Left renal cortex interstitium (tissue), 4 donors: ENCODE data around the gene DDRGK1. TPM values are rescaled to one million over a fixed set of nuclear protein-coding genes. Genes with fewer than 3 reads are reported as not detected.
A peak's percentile ranks its signal among the peaks of the same experiment; 100 is the strongest.

Experiments
- DNase-seq, 4 donors: peaks; one replicate each; pipeline ENCODE4 v3.0.0-alpha.2; 2013; ENCODE audit warnings: low read depth in 4 of 4, low spot score in 2 of 4, missing footprints in 1 of 4
- polyA plus RNA-seq, 4 donors: library from polyadenylated mRNA; unstranded; fragments of 120-200 nt; gene quantifications; one replicate each; pipeline ENCODE4 v1.2.1, GENCODE V29; 2013; ENCODE audit not compliant: insufficient read length in 4 of 4

Gene DDRGK1
- polyA plus RNA-seq, 4 donors, result 48.0 to 64.1 (median 58.1) TPM

DNA sequence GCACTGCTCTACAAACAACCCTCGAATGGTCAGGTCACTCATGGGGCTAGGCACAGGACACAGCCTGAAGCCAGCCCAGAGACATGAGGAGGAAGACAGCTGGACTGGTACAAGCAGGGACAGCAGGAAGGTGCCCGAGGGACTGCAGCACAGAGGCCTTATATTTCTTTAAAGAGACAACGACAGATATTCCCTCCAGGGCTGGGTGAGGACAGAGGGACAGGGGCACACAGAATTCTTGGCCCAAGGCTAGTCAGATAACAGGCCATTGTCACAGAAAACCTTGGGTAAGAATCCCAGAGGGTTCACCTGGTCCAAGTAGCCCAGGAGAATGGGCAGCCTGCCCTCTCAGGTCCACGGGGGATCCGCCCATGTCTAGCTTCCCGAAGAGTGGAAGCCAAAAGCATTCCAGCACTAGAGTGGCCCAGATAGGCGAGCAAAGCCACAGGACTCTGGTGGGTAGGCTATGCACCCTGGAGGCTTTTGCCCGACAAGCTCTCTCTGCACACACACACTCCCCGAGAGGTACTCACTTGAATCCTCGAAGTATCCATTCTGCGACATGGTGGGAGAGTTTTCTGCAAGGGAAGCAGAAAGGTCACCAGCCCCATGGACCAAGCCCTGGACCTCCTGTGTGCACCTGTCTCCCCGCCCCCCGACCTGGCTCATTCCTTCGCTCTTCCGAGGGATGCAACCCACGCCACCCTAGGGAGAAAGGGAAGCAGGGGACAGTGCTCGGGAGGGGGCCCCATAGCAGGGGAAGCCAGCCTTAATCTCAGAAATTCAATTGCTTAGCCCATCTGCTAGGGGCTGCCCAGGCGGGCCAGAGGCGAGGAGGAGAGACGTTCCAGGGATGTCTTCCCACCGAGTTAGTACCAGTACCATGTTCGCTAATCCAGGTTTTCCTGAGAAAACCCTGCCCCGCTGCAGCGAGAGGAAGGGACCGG, 32.8 kb upstream of the DDRGK1 start:
- DNase-seq, result no peak

GRCh38 chr20:3235666-3236324, 31.3 kb upstream of the DDRGK1 start:
- no peak for DNase-seq

- no peak for DNase-seq
Measured at GRCh38 chr20:3233991-3234498, 29.6 kb upstream of the DDRGK1 start.

- no peak for DNase-seq
Measured at GRCh38 chr20:3233131-3233990, 28.9 kb upstream of the DDRGK1 start.

- no peak for DNase-seq
Measured at GRCh38 chr20:3231889-3232588, 27.6 kb upstream of the DDRGK1 start.

DNA sequence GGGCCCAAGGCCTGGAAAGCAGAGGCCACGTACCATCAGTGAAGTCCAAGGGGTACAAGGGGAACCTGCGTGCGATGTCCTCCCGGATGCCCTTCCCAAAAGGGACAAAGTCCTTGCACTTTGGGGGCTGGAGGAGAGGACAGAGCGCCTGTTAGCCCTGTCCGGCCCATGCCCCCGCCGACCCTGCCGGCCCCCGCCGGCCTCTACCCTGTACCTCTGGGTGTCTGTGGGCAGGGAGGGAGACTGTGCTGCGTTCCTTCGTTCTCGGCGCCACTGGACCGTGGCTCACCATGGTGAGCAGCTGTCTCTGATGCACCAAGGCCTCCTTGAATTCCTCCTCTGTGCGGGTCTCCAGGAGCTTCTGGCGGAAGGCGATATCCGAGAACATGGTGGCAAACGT, 26.6 kb upstream of the DDRGK1 start:
- no peak for DNase-seq

GRCh38 chr20:3229798-3230197, 25.3 kb upstream of the DDRGK1 start:
- DNase-seq, result no peak

- DNase-seq, result no peak
Measured at GRCh38 chr20:3229158-3229557, 24.7 kb upstream of the DDRGK1 start.

DNA sequence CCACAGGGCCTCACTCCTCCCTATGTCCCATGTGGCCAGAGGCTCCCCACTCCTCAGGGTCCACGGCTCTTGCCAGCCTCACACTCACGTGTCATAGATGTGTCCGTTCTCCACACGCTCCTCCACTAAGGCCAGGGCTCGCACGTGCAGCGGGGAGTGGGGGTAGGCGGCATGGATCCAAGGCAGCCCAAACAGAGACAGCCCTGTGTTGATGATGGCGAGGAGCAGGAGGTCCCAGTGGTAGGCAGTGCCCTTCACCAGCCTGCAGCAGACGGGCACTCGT, 24.2 kb upstream of the DDRGK1 start:
- DNase-seq, result no peak

DNA sequence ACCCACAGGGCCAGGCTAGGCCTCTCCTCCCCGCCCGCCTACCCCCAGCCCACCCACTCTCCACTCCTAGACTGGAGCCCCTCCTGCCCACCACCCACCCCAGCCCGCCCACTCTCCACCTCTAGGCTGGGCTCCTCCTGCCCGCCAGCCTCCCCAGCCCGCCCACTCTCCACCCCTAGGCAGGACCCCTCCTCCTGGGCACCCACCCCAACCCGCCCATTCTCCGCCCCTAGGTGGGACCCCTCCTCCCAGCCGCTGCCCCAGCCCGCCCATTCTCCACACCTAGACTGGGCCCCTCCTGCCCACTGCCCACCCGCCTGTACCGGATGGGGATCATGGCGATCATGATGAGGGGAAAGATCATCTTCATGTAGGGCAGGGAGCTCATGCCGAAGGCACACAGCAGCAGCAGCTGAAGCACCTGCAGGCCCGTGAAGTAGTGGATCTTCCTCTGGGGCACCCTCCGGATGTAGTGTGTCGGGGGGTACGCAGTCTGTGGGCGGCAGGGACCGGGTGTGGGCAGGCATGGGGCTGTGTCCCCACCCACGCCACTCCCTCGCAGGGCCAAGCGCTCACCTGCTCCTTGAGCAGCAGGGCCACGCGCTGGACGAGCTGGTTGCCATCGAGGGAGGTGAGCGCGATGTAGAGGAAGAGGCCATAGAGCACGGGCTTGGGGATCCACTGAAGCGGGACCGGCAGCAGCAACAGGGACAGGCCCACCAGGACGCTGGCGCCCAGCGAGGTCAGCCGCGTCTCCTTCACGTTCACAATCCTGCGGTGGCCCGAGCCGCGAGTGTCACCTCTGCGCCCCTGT, 23.7 kb upstream of the DDRGK1 start:
- no peak for DNase-seq

GRCh38 chr20:3227506-3227905, 23.0 kb upstream of the DDRGK1 start:
- no peak for DNase-seq

GRCh38 chr20:3226864-3227263, 22.4 kb upstream of the DDRGK1 start:
- no peak for DNase-seq

DNA sequence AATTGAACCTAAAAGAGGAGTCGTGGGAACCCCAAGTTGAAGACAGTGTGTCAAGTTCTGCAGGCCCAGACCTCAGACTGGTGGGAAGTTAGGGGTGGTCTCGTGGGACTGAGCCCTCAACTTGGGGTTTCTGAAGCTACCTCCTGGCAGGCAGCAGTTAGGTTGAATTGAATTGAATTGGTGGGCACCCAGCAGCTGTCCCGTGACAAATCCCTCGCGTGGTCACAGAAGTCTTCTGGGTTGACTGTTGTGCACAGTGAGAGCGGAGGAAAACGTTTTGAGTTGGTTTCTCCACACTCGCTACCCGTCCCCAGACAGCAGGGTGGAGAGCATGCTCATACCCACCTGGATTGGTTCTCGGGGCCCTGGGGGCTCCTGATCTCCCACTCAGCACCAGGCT, 21.6 kb upstream of the DDRGK1 start:
- DNase-seq, result no peak

DNA sequence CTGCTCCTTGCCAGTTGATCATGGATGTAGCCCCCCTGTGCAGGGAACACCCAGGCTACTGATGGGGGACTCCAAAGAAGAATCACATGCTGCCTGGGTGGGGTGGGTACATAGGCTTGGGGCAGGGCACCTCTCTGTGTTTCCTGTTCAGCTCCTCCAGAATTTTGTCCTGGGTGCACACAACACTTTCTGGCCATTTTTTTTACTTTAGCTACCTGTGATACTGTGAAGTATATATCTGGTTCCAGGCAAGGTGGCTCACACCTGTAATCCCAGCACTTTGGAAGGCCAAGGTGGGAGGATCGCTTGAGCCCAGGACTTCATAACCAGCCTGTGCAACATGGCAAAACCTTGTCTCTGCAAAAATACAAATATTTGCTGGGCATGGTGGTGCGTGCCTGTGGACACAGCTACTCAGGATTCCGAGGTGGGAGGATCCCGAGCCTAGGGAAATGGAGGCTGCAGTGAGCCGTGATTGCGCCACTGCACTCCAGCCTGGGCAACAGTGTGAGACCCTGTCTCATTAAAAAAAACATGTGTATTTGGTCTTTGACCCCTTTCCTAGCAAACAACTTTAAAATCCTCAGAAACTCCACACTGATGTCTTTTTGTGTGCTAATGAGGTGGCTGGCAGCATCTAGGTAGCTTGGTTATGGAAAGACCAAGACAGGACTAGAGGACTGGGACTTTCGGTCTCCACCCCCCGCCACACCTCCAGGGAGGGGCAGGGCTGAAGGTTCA, 20.4 kb upstream of the DDRGK1 start:
- DNase-seq, result no peak

- no peak for DNase-seq
Measured at GRCh38 chr20:3223994-3224680, 19.7 kb upstream of the DDRGK1 start.

DNA sequence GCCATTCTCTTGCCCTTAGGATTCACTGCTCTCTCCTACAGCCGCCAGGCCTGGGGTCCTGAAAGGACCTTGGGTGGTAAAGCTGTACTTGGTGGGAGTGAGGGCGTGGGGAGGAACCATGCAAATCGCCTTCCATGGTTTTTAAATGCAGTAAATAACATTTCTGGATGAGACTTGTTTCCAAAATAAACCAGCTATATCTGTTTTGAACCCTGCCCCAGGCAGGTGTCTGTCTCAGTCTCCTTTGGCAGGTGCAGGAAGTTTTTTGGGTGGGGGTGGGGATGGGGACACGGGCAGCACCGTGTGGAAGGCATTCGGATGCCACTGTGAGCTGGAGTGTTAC, 19.1 kb upstream of the DDRGK1 start:
- no peak for DNase-seq

DNA sequence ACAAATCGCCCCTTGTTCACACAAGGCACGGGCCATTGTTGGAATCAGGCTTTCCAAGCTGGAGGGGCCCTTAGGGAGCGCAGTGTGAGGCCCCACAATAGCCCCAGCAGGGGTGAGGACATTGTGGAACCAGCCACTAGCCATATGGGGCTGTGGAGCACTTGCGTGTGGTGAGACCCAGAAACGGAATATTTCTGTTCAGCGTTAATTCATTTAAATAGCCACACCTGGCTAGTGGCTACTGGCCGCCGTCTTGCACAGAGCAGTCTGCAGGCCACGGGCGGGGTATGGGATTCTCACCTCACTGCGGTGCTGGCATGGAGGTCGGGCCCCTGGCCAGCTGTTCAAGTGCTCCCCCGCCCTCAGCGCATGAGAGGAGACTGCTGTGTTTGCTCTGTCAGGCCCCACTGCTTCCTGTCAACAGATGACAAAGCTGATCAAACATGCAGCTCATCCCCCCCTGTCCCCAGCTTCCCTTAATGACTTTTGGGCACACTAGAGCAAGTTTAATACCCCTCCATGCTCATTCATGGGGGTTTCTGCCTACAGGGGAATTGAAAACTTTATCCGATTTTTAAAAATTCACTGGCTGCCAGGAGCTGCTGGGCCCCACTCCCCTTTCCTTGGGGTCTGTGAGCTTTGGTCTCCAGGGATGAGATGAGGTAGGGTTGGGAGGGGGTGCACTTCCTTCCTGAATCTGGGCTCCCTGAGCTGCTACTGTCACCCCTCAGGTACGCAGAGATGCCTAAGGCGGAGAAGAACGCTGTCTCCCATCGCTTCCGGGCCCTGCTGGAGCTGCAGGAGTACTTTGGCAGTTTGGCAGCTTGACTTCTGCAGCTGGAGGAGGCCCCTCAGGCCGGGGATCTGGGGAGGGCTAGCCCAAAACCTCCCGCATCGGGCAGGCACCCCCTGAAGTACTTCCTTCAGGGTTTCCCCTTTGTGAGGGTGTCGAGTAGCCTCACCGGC, 18.4 kb upstream of the DDRGK1 start:
- peak in 1 of 4 donors; percentile 68 for DNase-seq
